ENCODE measurements around the gene SPATA2.

Gene SPATA2

DNA sequence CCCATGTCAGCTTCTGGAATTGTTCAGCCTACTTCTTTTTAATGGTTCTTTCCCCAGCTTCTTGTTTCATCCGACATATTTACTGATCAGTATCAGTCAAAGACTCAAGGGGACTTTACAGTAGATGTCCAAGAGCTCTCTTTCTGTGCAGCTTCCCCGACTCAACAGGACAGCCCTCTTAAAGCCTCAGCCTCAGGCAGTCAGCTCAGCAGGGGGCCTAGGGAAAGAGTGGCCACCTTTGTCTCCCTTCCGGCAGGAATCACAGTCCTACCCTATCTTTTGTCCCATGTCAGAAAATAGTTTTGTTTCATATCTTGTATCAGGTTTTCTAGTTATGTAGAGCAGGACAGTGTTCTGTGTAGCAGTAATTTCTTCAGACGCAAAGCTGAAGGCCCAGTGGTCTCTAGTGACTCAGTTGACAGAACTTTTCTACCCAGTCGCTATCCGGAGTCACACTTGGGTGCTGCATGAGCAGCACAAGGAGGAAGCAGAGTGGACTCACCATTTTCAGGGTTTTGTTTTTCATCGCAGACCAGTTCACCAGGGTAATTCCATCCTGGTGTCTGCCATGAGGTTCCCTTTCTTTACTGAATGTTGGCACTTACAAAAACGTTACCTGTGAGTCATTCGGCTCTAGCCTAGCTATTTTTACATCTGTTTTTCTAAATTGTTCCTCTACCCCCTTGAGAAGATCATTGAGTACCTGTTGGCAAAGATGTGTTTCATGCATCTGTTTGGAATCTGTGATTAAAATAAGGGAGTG is 47.7 kb downstream of the SPATA2 start:
- no peaks in the 10 kb centered on the region for H3K27me3 ChIP-seq (ENCODE audit: insufficient read depth, low read length, poor library complexity, severe bottlenecking)
- no peak overlapping the region for H3K9ac ChIP-seq (ENCODE audit: low read depth, low read length, poor library complexity, severe bottlenecking)
- H3K4me2 ChIP-seq (ENCODE audit: low read depth, low read length, poor library complexity, severe bottlenecking): no peak overlapping the region

DNA sequence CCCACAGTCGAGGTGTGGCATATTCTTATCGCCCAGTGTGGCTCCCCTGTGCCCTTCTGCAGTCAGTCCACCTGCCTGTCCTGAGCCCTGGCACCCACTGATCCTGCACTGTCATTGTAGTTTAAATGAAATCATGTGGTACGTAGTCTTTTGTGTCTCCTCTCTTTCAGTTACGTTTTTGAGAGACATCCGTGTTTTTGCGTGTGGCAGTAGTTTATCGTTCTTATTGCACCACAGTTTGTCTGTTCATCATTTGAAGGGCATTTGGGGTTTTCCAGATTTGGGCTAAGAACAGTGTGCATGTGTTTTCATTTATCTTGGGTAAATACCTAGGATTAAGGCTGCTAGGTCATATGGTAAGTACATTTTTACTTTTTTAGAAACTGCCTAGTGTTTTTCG is 49.3 kb downstream of the SPATA2 start:
- Histone ChIP-seq H3K36me3 (ENCODE audit: insufficient read depth, low read length) (peaks cover 12% of the 10 kb centered on the region; the same call in 1 of the 2 replicates), H3K9me3 (ENCODE audit: insufficient read depth, low read depth, low read length) (no peaks in the 10 kb centered on the region), H3K9ac (ENCODE audit: low read depth, low read length, poor library complexity, severe bottlenecking) (no peak overlapping the region), H3F3A (ENCODE audit: low read depth) (no peaks in the 10 kb centered on the region), H3K27me3 (ENCODE audit: insufficient read depth, low read length, poor library complexity, severe bottlenecking) (no peaks in the 10 kb centered on the region), H3K79me2 (ENCODE audit: insufficient read depth, low read length) (no peaks in the 10 kb centered on the region), H3K4me3 (ENCODE audit: low read length, poor library complexity, severe bottlenecking) (no peak overlapping the region), H2AFZ (ENCODE audit: low read length) (no peak overlapping the region), H3K4me2 (ENCODE audit: low read depth, low read length, poor library complexity, severe bottlenecking) (no peak overlapping the region), H3K9me2 (replicated peaks; ENCODE audit: low read depth, low read length) (no peaks in the 10 kb centered on the region), H3K4me1 (ENCODE audit: insufficient read depth, low read length, poor library complexity, severe bottlenecking) (no peaks in the 10 kb centered on the region), H4K20me1 (ENCODE audit: insufficient read depth, low read length, poor library complexity, severe bottlenecking) (no peaks in the 10 kb centered on the region)
- no peak for TF ChIP-seq EZH2phosphoT487 (IDR thresholded peaks at IDR 0.05; ENCODE audit: borderline replicate concordance)
- TF ChIP-seq, protein P1, sequence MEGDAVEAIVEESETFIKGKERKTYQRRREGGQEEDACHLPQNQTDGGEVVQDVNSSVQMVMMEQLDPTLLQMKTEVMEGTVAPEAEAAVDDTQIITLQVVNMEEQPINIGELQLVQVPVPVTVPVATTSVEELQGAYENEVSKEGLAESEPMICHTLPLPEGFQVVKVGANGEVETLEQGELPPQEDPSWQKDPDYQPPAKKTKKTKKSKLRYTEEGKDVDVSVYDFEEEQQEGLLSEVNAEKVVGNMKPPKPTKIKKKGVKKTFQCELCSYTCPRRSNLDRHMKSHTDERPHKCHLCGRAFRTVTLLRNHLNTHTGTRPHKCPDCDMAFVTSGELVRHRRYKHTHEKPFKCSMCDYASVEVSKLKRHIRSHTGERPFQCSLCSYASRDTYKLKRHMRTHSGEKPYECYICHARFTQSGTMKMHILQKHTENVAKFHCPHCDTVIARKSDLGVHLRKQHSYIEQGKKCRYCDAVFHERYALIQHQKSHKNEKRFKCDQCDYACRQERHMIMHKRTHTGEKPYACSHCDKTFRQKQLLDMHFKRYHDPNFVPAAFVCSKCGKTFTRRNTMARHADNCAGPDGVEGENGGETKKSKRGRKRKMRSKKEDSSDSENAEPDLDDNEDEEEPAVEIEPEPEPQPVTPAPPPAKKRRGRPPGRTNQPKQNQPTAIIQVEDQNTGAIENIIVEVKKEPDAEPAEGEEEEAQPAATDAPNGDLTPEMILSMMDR (conservative IDR thresholded peaks at IDR 0.05; ENCODE audit: low read length): no peak

More for the DNA sequence above, 47.7 kb downstream of the SPATA2 start:
- H3K9me2 ChIP-seq (replicated peaks; ENCODE audit: low read depth, low read length): no peaks in the 10 kb centered on the region
- H3F3A ChIP-seq (ENCODE audit: low read depth): no peaks in the 10 kb centered on the region
- H3K79me2 ChIP-seq (ENCODE audit: insufficient read depth, low read length): no peaks in the 10 kb centered on the region
- no peaks in the 10 kb centered on the region for H3K4me1 ChIP-seq (ENCODE audit: insufficient read depth, low read length, poor library complexity, severe bottlenecking)
- H2AFZ ChIP-seq (ENCODE audit: low read length): no peak overlapping the region
- H4K20me1 ChIP-seq (ENCODE audit: insufficient read depth, low read length, poor library complexity, severe bottlenecking): no peaks in the 10 kb centered on the region
- H3K9me3 ChIP-seq (ENCODE audit: insufficient read depth, low read depth, low read length): no peaks in the 10 kb centered on the region
- no peak for TF ChIP-seq EZH2phosphoT487 (IDR thresholded peaks at IDR 0.05; ENCODE audit: borderline replicate concordance)
- TF ChIP-seq, protein P1 (conservative IDR thresholded peaks at IDR 0.05; ENCODE audit: low read length): no peak
- peaks cover 12% of the 10 kb centered on the region; the same call in 1 of the 2 replicates for H3K36me3 ChIP-seq (ENCODE audit: insufficient read depth, low read length)
- H3K4me3 ChIP-seq (ENCODE audit: low read length, poor library complexity, severe bottlenecking): no peak overlapping the region

DNA sequence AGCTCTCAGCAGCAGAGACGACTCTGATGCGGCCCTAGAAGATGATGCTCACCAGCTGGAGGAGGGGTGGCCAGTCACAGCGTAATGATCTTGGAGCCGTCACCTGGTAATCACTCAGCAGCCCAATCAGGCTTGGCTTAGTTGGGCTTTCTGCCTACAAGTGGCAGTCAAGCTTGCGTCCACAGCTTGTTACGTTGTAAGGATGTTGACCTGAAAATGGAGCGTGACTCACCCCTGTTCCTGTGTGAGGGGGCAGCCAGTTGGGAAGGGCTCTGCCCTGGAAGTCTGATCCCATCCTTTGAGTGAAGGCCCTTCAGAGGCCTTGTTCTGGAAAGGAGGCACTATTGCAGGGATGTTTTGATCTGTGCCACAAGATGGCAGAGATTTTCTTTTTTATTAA is 49.8 kb downstream of the SPATA2 start:
- Histone ChIP-seq H3K9ac (ENCODE audit: low read depth, low read length, poor library complexity, severe bottlenecking) (no peak overlapping the region), H3K4me2 (ENCODE audit: low read depth, low read length, poor library complexity, severe bottlenecking) (no peak overlapping the region), H3F3A (ENCODE audit: low read depth) (no peaks in the 10 kb centered on the region), H3K36me3 (ENCODE audit: insufficient read depth, low read length) (peaks cover 12% of the 10 kb centered on the region; the same call in 1 of the 2 replicates), H2AFZ (ENCODE audit: low read length) (no peak overlapping the region), H4K20me1 (ENCODE audit: insufficient read depth, low read length, poor library complexity, severe bottlenecking) (no peaks in the 10 kb centered on the region), H3K4me1 (ENCODE audit: insufficient read depth, low read length, poor library complexity, severe bottlenecking) (no peaks in the 10 kb centered on the region), H3K27me3 (ENCODE audit: insufficient read depth, low read length, poor library complexity, severe bottlenecking) (no peaks in the 10 kb centered on the region), H3K4me3 (ENCODE audit: low read length, poor library complexity, severe bottlenecking) (no peak overlapping the region), H3K9me3 (ENCODE audit: insufficient read depth, low read depth, low read length) (no peaks in the 10 kb centered on the region), H3K79me2 (ENCODE audit: insufficient read depth, low read length) (no peaks in the 10 kb centered on the region), H3K9me2 (replicated peaks; ENCODE audit: low read depth, low read length) (no peaks in the 10 kb centered on the region)
- TF ChIP-seq, protein P1 (conservative IDR thresholded peaks at IDR 0.05; ENCODE audit: low read length): no peak
- no peak for TF ChIP-seq EZH2phosphoT487 (IDR thresholded peaks at IDR 0.05; ENCODE audit: borderline replicate concordance)
